Limb (tissue), 2 donors: Measurements from ENCODE around the gene ALPK1.
A peak's percentile ranks its signal among the peaks of the same experiment; 100 is the strongest.
"Not testable (repeated sequence)": the region's sequence is repeated elsewhere in the genome, so short reads cannot be mapped to it uniquely, and the experiment has no call there.

Source experiments
- DNase-seq, 2 donors: peaks; one replicate each; pipeline ENCODE4 v3.0.0-alpha.2; 2016; ENCODE audit errors: extremely low spot score in 2 of 2

The ALPK1 gene

GRCh38 chr4:112284166-112284565, 13.0 kb upstream of the ALPK1 start:
- DNase-seq, result no peak

GRCh38 chr4:112284662-112285411, 12.3 kb upstream of the ALPK1 start:
- no peak for DNase-seq

GRCh38 chr4:112287258-112287989, 9.7 kb upstream of the ALPK1 start:
- DNase-seq, result no peak

- no peak for DNase-seq
These were observed 8.7 kb upstream of the ALPK1 start for GRCh38 chr4:112288455-112288854.

- no peak for DNase-seq
These were observed 7.5 kb upstream of the ALPK1 start for GRCh38 chr4:112289407-112290253.

- no peak for DNase-seq
These were observed 6.8 kb upstream of the ALPK1 start for GRCh38 chr4:112290341-112290740.

GRCh38 chr4:112299721-112300120, 2.6 kb downstream of the ALPK1 start:
- no peak for DNase-seq

GRCh38 chr4:112302320-112303274, 5.4 kb downstream of the ALPK1 start:
- DNase-seq, result no peak

- not testable (repeated sequence) for DNase-seq
These were observed 8.3 kb downstream of the ALPK1 start for GRCh38 chr4:112305477-112305876.

- DNase-seq, result not testable (repeated sequence)
These were observed 12.2 kb downstream of the ALPK1 start for GRCh38 chr4:112309263-112309791.

- no peak for DNase-seq
These were observed 14.3 kb downstream of the ALPK1 start for GRCh38 chr4:112311516-112311915.

GRCh38 chr4:112312610-112313239, 15.6 kb downstream of the ALPK1 start:
- no peak for DNase-seq

GRCh38 chr4:112315446-112315845, 18.3 kb downstream of the ALPK1 start:
- no peak for DNase-seq

- DNase-seq, result no peak
These were observed 19.2 kb downstream of the ALPK1 start for GRCh38 chr4:112316360-112316759.

- no peak for DNase-seq
These were observed 21.3 kb downstream of the ALPK1 start for GRCh38 chr4:112318239-112319142.

- peak; percentile 35 to 72 for DNase-seq
These were observed 24.9 kb downstream of the ALPK1 start for GRCh38 chr4:112321776-112322684.

GRCh38 chr4:112322866-112323265, 25.7 kb downstream of the ALPK1 start:
- no peak for DNase-seq

- no peak for DNase-seq
These were observed 28.4 kb downstream of the ALPK1 start for GRCh38 chr4:112325530-112325929.
